G401.6 (cell line): ENCODE results near the gene EPHA5.

Experiments
- FAIRE-seq: peaks from 2 replicates; lab custom pipeline; 2012; peaks lifted over from hg19 to GRCh38; lab: Jason Lieb, UNC

The EPHA5 gene

DNA sequence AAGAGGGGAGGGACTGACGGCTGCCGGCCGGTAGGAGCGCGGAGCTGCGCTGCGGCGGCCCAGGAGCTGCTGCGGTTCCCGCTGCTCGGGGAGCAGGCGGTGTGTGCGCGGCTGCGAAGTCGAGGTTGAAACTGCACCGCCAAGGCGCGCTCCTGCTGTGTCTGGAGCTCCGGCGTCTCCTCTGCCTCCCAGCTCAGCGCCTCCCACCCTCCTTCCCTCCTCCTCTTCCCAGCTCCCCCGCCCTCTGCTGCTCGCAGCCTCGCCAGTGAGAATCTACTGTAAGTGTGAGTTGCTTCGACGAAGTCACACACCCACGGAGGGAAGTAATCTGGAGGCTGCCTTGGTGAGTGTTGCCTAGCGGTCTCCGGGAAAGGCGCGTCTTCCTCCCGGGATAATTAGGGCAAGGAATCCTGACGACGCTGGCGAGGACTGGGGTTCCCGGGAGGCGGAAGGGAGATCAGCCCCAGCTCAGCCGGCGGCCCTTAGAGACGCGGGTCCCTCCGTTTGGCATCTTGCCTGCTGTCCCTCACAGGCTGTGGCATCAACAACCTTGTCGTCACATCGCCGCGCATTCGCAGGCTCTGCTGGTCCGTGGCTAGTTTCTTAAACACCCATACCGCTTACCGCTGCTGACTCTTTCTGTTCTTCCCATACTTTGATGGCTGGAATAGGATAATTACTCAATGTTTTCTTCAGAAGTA lies at the start of gene EPHA5:
Gene EPHA5 (minus strand): TSS at position 159 of the 701 bp plus-strand sequence. CDS start 747 bp downstream, outside the sequence.
- no peak for FAIRE-seq

GRCh38 chr4:65719635-65720034 lies 49.3 kb upstream of the EPHA5 start:
- FAIRE-seq = no peak

DNA sequence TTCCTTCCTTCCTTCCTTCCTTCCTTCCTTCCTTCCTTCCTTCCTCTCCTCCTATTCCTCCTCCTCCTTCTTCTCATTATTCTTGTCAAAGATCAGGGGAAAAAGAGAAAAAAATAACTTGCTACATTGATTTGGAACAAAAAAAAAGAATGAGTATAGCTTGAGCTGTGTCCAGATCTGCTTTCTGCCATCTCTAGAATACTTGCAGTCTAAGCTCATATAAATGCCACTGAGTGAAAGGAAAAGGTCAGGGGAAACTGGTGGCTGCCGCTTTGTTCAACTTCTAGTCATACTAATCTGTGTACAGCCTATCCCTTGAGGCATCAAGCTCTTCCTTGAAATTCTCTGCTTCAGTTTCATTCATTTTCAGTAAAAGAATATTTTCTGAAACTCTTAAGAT lies 28.3 kb upstream of the EPHA5 start:
- FAIRE-seq = no peak

DNA sequence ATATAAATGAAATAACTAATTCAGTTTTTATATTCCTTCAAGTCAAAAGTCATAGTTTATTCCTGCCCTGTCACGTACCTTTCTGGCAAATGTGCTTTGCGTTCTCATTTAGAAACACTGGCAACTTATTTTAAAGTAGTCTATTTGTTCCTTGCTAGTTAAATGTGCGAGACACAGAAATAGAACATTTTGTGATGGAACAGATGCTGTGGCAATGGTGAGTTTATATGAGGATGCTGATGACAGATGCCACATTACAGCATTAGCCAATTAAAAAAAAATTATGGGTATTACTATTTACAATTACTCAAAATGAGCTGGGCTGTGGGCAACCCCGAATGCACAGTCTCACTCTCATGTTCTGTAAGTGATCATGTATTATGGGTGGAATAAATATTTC lies 26.1 kb upstream of the EPHA5 start:
- no peak for FAIRE-seq

GRCh38 chr4:65671372-65671771 lies 1.1 kb upstream of the EPHA5 start:
- no peak for FAIRE-seq

DNA sequence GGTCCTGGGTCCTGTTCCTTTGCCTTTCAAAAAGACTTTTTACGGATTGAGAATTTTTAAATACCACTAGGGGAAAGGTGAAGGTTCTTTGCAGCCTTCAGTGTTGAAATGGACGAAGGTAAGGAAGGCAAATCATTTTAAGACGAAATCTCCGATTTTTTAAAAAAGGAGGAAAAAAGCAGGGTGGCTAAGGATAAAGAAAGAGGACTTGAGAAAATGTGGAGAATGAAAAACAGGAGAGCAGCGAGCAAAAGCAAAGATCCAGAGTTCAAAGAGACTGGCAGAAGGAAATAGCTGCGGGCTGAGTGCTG lies 314 bp downstream of the EPHA5 start:
- no peak for FAIRE-seq

GRCh38 chr4:65669111-65670019 lies 924 bp downstream of the EPHA5 start:
- FAIRE-seq = no peak

DNA sequence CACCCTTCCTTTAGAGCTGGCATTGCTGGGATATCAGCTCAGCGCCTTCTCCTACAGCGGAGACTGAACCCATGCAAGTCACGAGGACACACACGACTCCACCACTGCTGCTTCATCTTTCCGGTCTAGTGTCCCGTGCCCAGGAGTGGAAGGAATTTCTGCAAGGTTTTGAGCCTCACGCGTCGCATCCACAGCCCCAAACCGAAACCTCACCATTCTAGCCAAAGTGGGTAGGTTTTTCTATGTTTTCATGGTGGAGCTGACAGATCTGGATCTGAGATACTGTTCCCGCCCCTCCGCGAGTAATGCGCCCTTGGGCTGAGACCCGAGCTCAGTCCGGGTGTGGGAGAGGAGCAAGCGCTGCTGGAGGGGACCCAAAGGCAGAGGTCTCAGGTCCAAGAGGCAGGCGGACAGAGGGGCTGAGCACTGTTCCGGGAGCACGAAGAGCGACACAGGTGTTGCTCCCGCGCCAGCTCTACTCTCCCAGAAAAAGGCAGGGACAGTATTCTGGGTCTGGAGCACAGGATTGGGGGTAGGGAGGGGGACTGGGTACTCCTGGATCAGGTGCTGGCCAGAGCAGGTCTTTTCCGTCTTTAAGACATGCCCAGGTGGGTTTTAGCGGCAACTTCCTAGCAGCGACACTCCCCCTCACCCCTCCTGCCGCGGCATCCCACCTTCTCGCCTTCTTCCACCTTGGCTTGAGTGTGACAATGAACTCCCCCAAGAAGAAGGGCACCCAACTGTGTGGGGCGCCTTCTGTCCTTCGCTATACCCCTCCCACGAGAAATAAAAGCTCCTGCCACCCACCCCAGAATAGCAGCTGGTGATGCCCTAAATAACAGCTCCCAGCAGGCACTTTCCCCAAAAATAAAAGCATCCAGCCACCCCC lies 1.8 kb downstream of the EPHA5 start:
- FAIRE-seq = no peak

- FAIRE-seq = no peak
Measured at GRCh38 chr4:65667506-65668041, 2.7 kb downstream of the EPHA5 start.

DNA sequence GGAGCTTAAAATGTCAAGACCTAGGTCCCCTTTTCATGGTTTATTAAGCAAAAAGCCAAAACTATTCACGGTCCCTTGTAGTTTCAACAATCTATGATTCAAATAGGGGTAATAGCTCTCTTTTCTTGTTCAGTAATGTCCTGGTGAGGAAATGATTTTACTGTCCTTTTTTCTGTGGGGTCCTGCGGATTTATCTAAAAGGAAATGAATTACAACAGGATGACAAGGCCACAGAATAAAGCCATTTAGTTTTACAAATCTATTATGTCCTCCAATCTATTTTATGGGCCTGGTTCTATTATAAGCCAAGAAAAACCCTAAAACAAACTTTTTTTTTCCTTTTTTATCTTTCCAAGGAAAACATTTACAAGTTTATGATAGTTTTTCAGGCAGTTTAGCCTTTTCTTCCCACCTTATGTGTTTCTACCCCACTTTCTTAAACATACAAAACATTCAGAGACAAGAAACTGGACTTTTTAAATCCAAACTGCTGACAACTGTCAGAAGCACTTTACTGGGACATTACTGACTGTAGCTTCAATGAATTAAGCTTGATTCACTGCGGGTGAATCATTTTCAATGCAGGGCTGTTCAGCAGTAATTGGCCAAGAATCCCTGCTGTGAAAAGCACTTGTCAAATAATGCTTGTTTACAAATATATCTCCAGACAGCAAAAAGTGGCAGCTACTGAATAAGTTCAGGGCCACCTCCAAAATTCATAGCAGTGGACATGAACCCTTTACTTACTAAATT lies 4.3 kb downstream of the EPHA5 start:
- no peak for FAIRE-seq

DNA sequence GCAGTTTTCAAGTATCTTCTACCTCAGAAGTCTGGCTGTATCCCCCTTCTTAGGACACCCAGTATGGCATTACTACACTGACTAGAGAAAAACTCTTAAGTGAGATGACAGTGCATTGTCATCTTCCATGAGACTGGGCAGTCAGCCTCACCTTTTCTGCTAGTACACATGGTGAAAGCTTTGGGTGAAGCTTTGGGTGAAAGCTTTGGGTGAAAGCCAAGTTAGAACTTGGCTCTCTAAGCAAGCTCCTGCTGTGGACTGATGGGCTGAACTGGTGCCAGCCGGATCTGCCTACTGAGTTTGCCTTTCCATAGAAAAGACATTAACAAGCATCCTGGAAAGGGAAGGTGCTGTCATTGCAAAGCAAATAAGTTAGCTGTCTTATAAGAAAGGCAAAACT lies 8.8 kb downstream of the EPHA5 start:
- no peak for FAIRE-seq

- no peak for FAIRE-seq
Measured at GRCh38 chr4:65658117-65658516, 12.2 kb downstream of the EPHA5 start.

DNA sequence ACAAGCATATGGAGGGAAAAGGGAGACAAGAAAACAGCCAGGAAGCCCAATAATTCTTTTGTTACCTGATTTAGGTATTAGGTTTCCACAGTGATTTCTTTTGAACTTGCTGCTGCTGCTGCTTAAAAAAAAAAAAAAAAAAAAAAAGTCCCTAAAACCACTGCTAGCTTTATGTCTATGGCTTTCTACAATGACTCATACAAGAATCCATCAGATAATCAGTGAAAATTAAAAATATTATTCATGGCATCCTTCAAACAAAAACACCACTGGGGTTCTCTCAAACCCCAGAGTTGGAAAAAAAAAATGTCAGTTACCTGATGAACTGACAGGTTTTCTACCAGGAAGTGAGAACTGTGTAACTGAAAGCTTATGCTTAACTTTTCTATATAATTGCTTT lies 14.3 kb downstream of the EPHA5 start:
- FAIRE-seq = no peak

DNA sequence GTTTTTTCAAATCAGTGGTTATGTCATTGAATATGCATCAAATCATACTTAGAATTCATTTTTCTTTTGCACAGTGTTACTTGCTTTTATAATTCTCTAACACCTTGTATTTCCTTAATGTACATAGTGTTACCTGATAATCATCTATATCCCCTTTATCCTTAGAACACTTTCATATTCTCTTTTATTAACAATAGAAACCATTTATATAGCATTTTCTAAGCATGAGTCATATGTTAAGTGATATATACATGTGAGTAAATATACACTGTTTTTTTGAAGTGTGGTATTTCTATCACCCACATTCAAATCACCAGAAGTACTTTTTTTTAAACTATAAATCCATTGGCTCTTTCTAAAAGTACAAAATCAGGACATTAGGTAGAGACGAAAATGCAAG lies 15.3 kb downstream of the EPHA5 start:
- no peak for FAIRE-seq

DNA sequence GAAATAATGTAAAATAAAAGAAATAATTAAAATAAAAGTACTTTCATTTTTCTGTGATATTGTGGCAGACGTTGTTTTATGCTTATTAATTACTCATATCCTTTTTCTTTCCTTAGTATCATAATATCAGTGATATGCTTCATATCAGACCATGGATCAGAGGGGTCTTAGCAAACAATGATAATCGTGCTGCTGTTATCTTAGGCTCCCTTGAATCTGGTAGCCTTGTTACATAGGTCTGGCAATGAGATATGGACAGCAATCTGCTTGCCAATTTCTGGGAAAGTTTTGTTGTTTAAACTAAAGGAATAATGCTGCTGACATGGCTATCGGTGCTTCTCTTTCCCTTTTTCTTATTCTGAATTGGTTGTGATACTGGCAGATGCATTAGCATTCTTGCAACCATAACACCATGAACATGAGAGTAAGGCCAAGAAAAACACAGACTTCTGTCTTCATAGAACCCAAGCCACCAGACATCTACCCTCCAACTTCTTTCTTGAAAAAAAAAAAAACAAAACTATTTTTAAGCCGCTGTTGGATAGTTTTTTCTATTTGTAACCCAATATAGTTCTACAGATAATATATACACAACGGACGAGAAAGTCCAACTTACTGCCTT lies 16.4 kb downstream of the EPHA5 start:
- peak; percentile 48 for FAIRE-seq

DNA sequence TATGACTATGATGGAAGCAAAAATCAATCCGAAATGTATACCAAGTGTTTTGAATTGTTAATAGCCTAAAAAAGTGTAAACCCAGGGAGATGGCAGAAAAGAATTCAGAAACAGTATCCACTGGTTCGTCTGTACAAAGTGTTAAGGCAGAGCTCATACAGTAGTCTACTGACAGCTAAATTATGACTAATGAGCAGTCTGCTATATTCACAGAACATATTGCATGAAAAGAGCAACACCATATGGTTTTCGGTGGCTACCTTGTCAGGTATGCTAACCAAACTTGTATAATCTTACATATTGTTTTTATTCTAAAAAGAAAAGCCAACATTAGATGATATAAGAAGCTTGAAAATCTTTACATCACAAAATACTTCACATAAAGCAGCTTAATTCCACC lies 18.5 kb downstream of the EPHA5 start:
- FAIRE-seq = no peak

- no peak for FAIRE-seq
Measured at GRCh38 chr4:65651031-65651430, 19.3 kb downstream of the EPHA5 start.

GRCh38 chr4:65646136-65646535 lies 24.2 kb downstream of the EPHA5 start:
- FAIRE-seq = no peak

DNA sequence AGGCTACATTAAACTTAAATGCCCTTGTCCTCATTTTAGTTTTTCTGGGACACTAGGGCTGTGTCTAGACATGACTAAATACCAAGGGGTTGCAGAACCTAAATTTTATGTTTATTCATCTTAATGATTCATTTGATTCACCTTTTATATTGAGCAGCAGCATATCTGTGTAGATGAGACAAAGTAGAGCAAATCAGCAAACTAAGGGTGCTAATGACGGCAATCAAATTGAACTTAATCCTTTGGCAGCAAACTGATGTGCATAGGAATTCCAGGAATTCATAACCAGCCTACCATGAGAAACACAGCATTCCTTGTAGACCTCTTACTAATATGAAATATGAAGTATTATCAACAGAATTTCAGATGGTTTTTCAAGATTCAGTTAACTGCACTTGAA lies 25.1 kb downstream of the EPHA5 start:
- FAIRE-seq = no peak

GRCh38 chr4:65635051-65635821 lies 35.1 kb downstream of the EPHA5 start:
- FAIRE-seq = no peak

GRCh38 chr4:65624651-65625050 lies 45.6 kb downstream of the EPHA5 start:
- no peak for FAIRE-seq
